Gastrocnemius medialis (tissue), 4 donors: ENCODE data around the gene TRIM58. TPM values are rescaled to one million over a fixed set of nuclear protein-coding genes. Genes with fewer than 3 reads are reported as not detected.

ENCODE experiments used
- ATAC-seq, 2 donors: fragments of 150-250 bp; one replicate each; pipeline ENCODE4 v1.9.1; 2016
- DNase-seq, 2 donors: peaks; one replicate each; pipeline ENCODE4 v3.0.0-alpha.2; 2019
- H3K27ac ChIP-seq, 4 donors: fragments of 200-600 bp; sonication (generic); 1 replicate in 1 of 4; 2 replicates in 3 of 4; pipeline ENCODE4 v1.5.1; 2016 to 2018; ENCODE audit warnings: mild to moderate bottlenecking in 2 of 4, moderate library complexity in 1 of 4
- H3K27me3 ChIP-seq, 3 donors: fragments of 200-600 bp; sonication (generic) in 2 of 3; 1 replicate in 1 of 3; 2 replicates in 2 of 3; pipeline versions ENCODE4 v1.5.1 to v1.6.0; 2016 to 2019; ENCODE audit warnings: mild to moderate bottlenecking in 1 of 3, moderate library complexity in 1 of 3
- H3K36me3 ChIP-seq, 2 donors: fragments of 200-600 bp; sonication (generic) in 1 of 2; one replicate each; pipeline ENCODE4 v1.5.1; 2017 to 2018
- H3K4me1 ChIP-seq, 2 donors: fragments of 200-600 bp; sonication (generic) in 1 of 2; one replicate each; pipeline ENCODE4 v1.5.1; 2016 to 2017; ENCODE audit warnings: mild to moderate bottlenecking in 2 of 2
- H3K4me3 ChIP-seq, 4 donors: fragments of 200-600 bp; sonication (generic) in 3 of 4; 1 replicate in 1 of 4; 2 replicates in 3 of 4; pipeline ENCODE4 v1.5.1; 2016 to 2019; ENCODE audit warnings: mild to moderate bottlenecking in 2 of 4
- H3K9me3 ChIP-seq, 3 donors: fragments of 200-600 bp; sonication (generic) in 2 of 3; 1 replicate in 1 of 3; 2 replicates in 2 of 3; pipeline ENCODE4 v1.5.1; 2016 to 2019
- CTCF ChIP-seq, 5 experiments: fragments of 450-650 bp in 3 of 5; fragments of 200-600 bp in 2 of 5; sonication (generic) in 2 of 5; IDR thresholded peaks in 4 of 5; conservative IDR thresholded peaks in 1 of 5; 1 replicate in 4 of 5; 2 replicates in 1 of 5; pipeline ENCODE4 v1.5.1; 2016 to 2019; ENCODE audit warnings: antibody characterized with exemption in 5 of 5, mild to moderate bottlenecking in 3 of 5, moderate library complexity in 3 of 5
- POLR2A ChIP-seq, 2 donors: fragments of 450-650 bp; IDR thresholded peaks; one replicate each; pipeline ENCODE4 v1.6.1; 2017; ENCODE audit warnings: antibody characterized with exemption in 2 of 2, mild to moderate bottlenecking in 2 of 2, moderate library complexity in 2 of 2
- in situ Hi-C, 4 donors: fragments of 200-750 bp; cut with MboI; loops; one replicate each; pipeline versions ENCODE4 v1.15.0 to v1.8.0; 2017; ENCODE audit warnings: low sequenced_read_pairs in 4 of 4
- intact Hi-C: fragments of 100-400 bp; cut with DNase I; formaldehyde crosslinking; loops from one replicate; pipeline ENCODE4 v1.15.1; 2023; ENCODE audit warnings: low total_unique reads
- total RNA-seq, 4 donors: library from RNA; depleted of rRNA; stranded (reverse); fragments of >200 nt; gene quantifications; one replicate each; pipeline versions ENCODE4 v1.1.0 to v1.2.3, GENCODE V29; 2016

Gene TRIM58
- total RNA-seq, 4 donors from 2014 or later: 0.26 to 1.5 (median 0.49) TPM

- in situ Hi-C loops: no loop called here
- ATAC-seq: no peak
- DNase-seq: no peak
- Histone ChIP-seq H3K4me1 (no peaks in the 10 kb centered on the region), H3K27me3 (no peaks in the 10 kb centered on the region), H3K27ac (no peak overlapping the region), H3K4me3 (no peak overlapping the region), H3K36me3 (no peaks in the 10 kb centered on the region), H3K9me3 (no peaks in the 10 kb centered on the region)
- no peak for TF ChIP-seq CTCF (IDR thresholded peaks at IDR 0.05 in 4 of 5, conservative IDR thresholded peaks at IDR 0.05 in 1 of 5)
- no peak for TF ChIP-seq POLR2A (IDR thresholded peaks at IDR 0.05)
- intact Hi-C loops: no loop called here
Measured at GRCh38 chr1:247825362-247825761, 31.6 kb upstream of the TRIM58 start.

GRCh38 chr1:247829656-247830055, 27.3 kb upstream of the TRIM58 start:
- Histone ChIP-seq H3K27ac (no peak overlapping the region), H3K4me1 (no peaks in the 10 kb centered on the region), H3K9me3 (no peaks in the 10 kb centered on the region), H3K4me3 (no peak overlapping the region), H3K27me3 (no peaks in the 10 kb centered on the region), H3K36me3 (no peaks in the 10 kb centered on the region)
- in situ Hi-C loops: no loop called here
- ATAC-seq: no peak
- no peak for DNase-seq
- TF ChIP-seq POLR2A (IDR thresholded peaks at IDR 0.05): no peak
- no peak for TF ChIP-seq CTCF (IDR thresholded peaks at IDR 0.05 in 4 of 5, conservative IDR thresholded peaks at IDR 0.05 in 1 of 5)
- intact Hi-C loops: no loop called here

- H3K9me3 ChIP-seq: no peaks in the 10 kb centered on the region
- no peak overlapping the region for H3K4me3 ChIP-seq
- H3K36me3 ChIP-seq: no peaks in the 10 kb centered on the region
- no peaks in the 10 kb centered on the region for H3K4me1 ChIP-seq
- no peaks in the 10 kb centered on the region for H3K27me3 ChIP-seq
- no peak for ATAC-seq
- intact Hi-C loops: no loop called here
- DNase-seq: no peak
- TF ChIP-seq CTCF (IDR thresholded peaks at IDR 0.05 in 4 of 5, conservative IDR thresholded peaks at IDR 0.05 in 1 of 5) (no peak), POLR2A (IDR thresholded peaks at IDR 0.05) (no peak)
- H3K27ac ChIP-seq: no peak overlapping the region
- in situ Hi-C loops: no loop called here
Measured at GRCh38 chr1:247833601-247834000, 23.4 kb upstream of the TRIM58 start.

GRCh38 chr1:247840818-247841217, 16.2 kb upstream of the TRIM58 start:
- ATAC-seq (no peak), DNase-seq (no peak)
- Histone ChIP-seq H3K36me3 (no peaks in the 10 kb centered on the region), H3K4me3 (no peak overlapping the region), H3K27ac (no peak overlapping the region), H3K9me3 (no peaks in the 10 kb centered on the region), H3K4me1 (no peaks in the 10 kb centered on the region), H3K27me3 (no peaks in the 10 kb centered on the region)
- TF ChIP-seq POLR2A (IDR thresholded peaks at IDR 0.05) (no peak), CTCF (IDR thresholded peaks at IDR 0.05 in 4 of 5, conservative IDR thresholded peaks at IDR 0.05 in 1 of 5) (no peak)
- intact Hi-C loops (no loop called here), in situ Hi-C loops (no loop called here)

GRCh38 chr1:247841796-247842195, 15.2 kb upstream of the TRIM58 start, which contains the start of gene OR11L1:
OR11L1 (minus strand) TSS chr1:247841896; CDS start chr1:247841896, 0 bp downstream.
- intact Hi-C loops: no loop called here
- Histone ChIP-seq H3K9me3 (no peaks in the 10 kb centered on the region), H3K4me1 (no peaks in the 10 kb centered on the region), H3K36me3 (no peaks in the 10 kb centered on the region), H3K27me3 (no peaks in the 10 kb centered on the region), H3K4me3 (no peak within 1 kb of the TSS), H3K27ac (no peak within 1 kb of the TSS)
- ATAC-seq (no peak), DNase-seq (no peak)
- TF ChIP-seq CTCF (IDR thresholded peaks at IDR 0.05 in 4 of 5, conservative IDR thresholded peaks at IDR 0.05 in 1 of 5) (no peak), POLR2A (IDR thresholded peaks at IDR 0.05) (no peak)
- in situ Hi-C loops: no loop called here
